Glutamatergic neuron (in vitro differentiated cells): ENCODE data around the gene FGD4. TPM values are rescaled to one million over a fixed set of nuclear protein-coding genes. Genes with fewer than 3 reads are reported as not detected.

Experiments used
- DNase-seq: peaks from one replicate; pipeline ENCODE4 v3.0.0; 2022
- H3K27ac Mint-ChIP-seq: one replicate; pipeline ENCODE4 v1.8.0; 2020; ENCODE audit warnings: mild to moderate bottlenecking, mixed read lengths, inconsistent platforms; ENCODE audit not compliant: unreplicated experiment
- H3K27me3 Mint-ChIP-seq: one replicate; pipeline ENCODE4 v1.8.0; 2020; ENCODE audit warnings: mild to moderate bottlenecking, moderate library complexity, mixed read lengths, inconsistent platforms; ENCODE audit not compliant: unreplicated experiment
- H3K36me3 Mint-ChIP-seq: one replicate; pipeline ENCODE4 v1.8.0; 2020; ENCODE audit warnings: mild to moderate bottlenecking, mixed read lengths, inconsistent platforms; ENCODE audit not compliant: unreplicated experiment
- H3K4me1 Mint-ChIP-seq: one replicate; pipeline ENCODE4 v1.8.0; 2020; ENCODE audit warnings: mild to moderate bottlenecking, low read depth, mixed read lengths, inconsistent platforms; ENCODE audit not compliant: unreplicated experiment
- H3K4me3 Mint-ChIP-seq: one replicate; pipeline ENCODE4 v1.8.0; 2020; ENCODE audit warnings: mild to moderate bottlenecking, mixed read lengths, inconsistent platforms; ENCODE audit not compliant: unreplicated experiment
- H3K9me3 Mint-ChIP-seq: one replicate; pipeline ENCODE4 v1.8.0; 2020; ENCODE audit warnings: mild to moderate bottlenecking, moderate library complexity, mixed read lengths, inconsistent platforms; ENCODE audit not compliant: unreplicated experiment
- total RNA-seq: library from RNA; stranded (reverse); fragmentation: NEBNext Ultra II Directional; extraction: Animal tissue kit (Norgen Biotek cat#: 25700); gene quantifications from one replicate; pipeline ENCODE4 v1.2.1, GENCODE V29; 2021; ENCODE audit not compliant: unreplicated experiment
- TF ChIP-seq, protein P1 (sequence below): fragments of 200-600 bp; sonication (generic); IDR thresholded peaks from one replicate; pipeline ENCODE4 v1.5.0; 2021; ENCODE audit not compliant: partially characterized antibody, unreplicated experiment

FGD4 gene
- total RNA-seq, 1 donor from 2014 or later = 105 TPM

DNA sequence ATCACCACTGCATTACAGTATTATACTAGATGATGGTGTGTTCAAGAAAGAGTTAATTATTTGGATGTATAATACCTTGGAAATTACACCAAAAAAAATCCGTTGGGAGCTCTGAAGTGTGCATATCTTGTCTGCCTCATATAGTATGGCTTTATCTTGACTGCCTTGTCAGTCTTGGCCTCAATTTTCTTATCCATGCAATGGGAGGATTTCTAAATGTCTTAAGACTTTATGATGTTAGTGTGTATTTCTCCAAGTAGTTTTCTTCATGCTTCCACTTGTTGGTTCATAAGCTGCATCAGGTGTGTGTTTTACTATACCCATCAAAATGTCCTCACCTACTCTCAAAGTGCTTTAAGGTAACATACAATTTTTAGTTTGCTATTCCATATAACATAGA lies 84.6 kb downstream of the FGD4 start:
- Mint-ChIP-seq H3K27me3 (no peaks in the 10 kb centered on the region), H3K36me3 (no peaks in the 10 kb centered on the region), H3K27ac (no peak overlapping the region), H3K9me3 (peaks cover 2% of the 10 kb centered on the region), H3K4me3 (no peak overlapping the region), H3K4me1 (peaks cover 4% of the 10 kb centered on the region)
- TF ChIP-seq, protein P1, sequence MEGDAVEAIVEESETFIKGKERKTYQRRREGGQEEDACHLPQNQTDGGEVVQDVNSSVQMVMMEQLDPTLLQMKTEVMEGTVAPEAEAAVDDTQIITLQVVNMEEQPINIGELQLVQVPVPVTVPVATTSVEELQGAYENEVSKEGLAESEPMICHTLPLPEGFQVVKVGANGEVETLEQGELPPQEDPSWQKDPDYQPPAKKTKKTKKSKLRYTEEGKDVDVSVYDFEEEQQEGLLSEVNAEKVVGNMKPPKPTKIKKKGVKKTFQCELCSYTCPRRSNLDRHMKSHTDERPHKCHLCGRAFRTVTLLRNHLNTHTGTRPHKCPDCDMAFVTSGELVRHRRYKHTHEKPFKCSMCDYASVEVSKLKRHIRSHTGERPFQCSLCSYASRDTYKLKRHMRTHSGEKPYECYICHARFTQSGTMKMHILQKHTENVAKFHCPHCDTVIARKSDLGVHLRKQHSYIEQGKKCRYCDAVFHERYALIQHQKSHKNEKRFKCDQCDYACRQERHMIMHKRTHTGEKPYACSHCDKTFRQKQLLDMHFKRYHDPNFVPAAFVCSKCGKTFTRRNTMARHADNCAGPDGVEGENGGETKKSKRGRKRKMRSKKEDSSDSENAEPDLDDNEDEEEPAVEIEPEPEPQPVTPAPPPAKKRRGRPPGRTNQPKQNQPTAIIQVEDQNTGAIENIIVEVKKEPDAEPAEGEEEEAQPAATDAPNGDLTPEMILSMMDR = no peak
- no peak for DNase-seq

DNA sequence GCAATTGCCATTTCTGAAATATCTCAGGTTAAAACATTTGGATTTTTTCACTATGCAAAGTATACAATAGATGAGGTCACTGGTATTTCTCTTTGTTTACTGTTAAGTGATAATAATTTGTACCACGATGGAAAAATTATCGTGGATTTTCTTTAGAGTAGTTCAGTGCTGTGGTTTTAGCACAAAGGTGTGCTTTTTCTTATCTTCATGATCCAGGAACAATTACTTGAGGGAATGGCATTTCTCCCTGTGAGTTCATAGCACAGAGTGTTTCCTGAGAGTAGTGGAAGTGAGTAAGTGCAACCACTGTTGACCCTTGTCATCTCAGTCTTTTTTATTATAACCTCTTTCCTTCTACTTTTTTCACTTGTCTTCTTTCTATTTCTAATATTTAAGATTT lies 86.8 kb downstream of the FGD4 start:
- Mint-ChIP-seq H3K27me3 (no peaks in the 10 kb centered on the region), H3K36me3 (no peaks in the 10 kb centered on the region), H3K4me3 (no peak overlapping the region), H3K9me3 (no peaks in the 10 kb centered on the region), H3K4me1 (peaks cover 4% of the 10 kb centered on the region), H3K27ac (no peak overlapping the region)
- no peak for DNase-seq
- TF ChIP-seq, protein P1 = no peak

DNA sequence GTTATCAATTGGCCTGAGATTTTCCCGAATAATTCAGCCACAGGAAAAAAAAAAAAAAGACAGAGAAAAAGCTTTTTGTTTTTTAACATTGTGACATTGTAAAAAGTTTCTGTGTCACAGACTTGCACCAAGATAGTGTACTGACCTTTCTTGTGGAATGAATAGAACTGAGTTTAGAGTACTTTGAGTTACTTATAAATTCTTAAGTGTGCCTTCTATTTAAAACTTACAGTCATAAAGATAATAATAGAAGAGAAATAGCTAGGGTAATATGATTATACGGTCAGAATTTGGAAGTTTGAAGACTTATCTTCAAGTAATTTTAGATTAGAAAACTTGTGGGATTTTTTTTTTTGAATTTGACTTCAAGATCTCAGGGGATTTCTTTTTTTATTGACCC lies 88.8 kb downstream of the FGD4 start:
- H3K4me1 Mint-ChIP-seq = no peaks in the 10 kb centered on the region
- TF ChIP-seq, protein P1 = no peak
- no peaks in the 10 kb centered on the region for H3K27me3 Mint-ChIP-seq
- no peak overlapping the region for H3K27ac Mint-ChIP-seq
- no peaks in the 10 kb centered on the region for H3K36me3 Mint-ChIP-seq
- no peaks in the 10 kb centered on the region for H3K9me3 Mint-ChIP-seq
- DNase-seq = no peak
- no peak overlapping the region for H3K4me3 Mint-ChIP-seq

DNA sequence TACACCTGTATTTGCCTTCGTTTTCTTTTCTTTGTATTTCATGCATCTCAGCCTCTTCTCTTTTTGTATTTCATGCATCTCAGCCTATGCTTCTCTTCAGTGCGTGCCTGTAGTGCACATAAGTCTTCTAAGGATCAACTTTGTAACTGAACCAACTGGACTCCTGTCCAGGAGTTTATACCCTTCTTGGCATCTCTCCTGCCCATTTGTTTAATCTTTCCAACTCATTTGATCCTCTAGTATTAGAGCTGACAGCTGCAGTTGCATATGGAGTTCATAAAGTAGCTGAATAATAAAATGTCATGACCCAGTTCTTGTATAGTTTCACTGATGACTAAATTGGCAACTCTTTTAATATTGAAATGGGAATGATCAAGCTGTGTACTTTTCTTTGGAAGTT lies 89.7 kb downstream of the FGD4 start:
- no peaks in the 10 kb centered on the region for H3K27me3 Mint-ChIP-seq
- H3K27ac Mint-ChIP-seq = no peak overlapping the region
- TF ChIP-seq, protein P1 = no peak
- no peaks in the 10 kb centered on the region for H3K9me3 Mint-ChIP-seq
- H3K4me3 Mint-ChIP-seq = no peak overlapping the region
- no peak for DNase-seq
- H3K4me1 Mint-ChIP-seq = no peaks in the 10 kb centered on the region
- no peaks in the 10 kb centered on the region for H3K36me3 Mint-ChIP-seq

DNA sequence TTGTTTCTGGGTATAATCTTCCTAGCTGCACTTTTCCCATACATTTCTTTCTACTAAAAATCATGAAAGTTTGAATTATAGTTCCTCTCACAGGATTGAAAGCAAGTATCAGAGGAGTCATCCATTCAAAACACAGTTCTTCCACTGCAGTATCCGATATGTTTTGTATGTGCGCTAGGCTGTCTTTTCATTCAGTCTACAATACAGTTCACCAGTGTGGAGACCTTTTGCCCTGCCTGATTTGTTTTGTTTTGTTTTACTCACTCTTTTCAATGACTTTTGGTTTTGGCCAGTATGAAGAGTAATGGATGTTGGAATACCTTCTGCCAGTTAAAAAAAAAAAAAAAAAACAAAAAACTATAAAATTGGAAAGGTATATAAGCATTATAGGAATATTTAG lies 91.4 kb downstream of the FGD4 start:
- no peak overlapping the region for H3K27ac Mint-ChIP-seq
- H3K9me3 Mint-ChIP-seq = no peaks in the 10 kb centered on the region
- H3K27me3 Mint-ChIP-seq = no peaks in the 10 kb centered on the region
- H3K4me3 Mint-ChIP-seq = no peak overlapping the region
- no peaks in the 10 kb centered on the region for H3K36me3 Mint-ChIP-seq
- no peak for DNase-seq
- TF ChIP-seq, protein P1 = no peak
- H3K4me1 Mint-ChIP-seq = no peaks in the 10 kb centered on the region
